Liver (tissue), 9 donors: Measurements from ENCODE around the gene SLC6A3. TPM values are rescaled to one million over a fixed set of nuclear protein-coding genes. Genes with fewer than 3 reads are reported as not detected.

Experiments used
- DNase-seq: peaks from one replicate; pipeline ENCODE4 v3.0.0-alpha.2; 2017; ENCODE audit warnings: low spot score
- H3K27ac ChIP-seq, 2 donors: one replicate each; pipeline ENCODE4 v1.7.0; 2013; ENCODE audit warnings: inconsistent platforms in 2 of 2, low read length in 2 of 2, control low read depth in 1 of 2, low read depth in 1 of 2, mild to moderate bottlenecking in 1 of 2
- H3K27me3 ChIP-seq, 4 donors: one replicate each; pipeline versions ENCODE4 v1.6.1 to v1.7.0; 2013; ENCODE audit warnings: low read length in 3 of 4, inconsistent platforms in 1 of 4, mild to moderate bottlenecking in 1 of 4, moderate library complexity in 1 of 4; ENCODE audit not compliant: control insufficient read depth in 4 of 4, insufficient read depth in 4 of 4
- H3K36me3 ChIP-seq, 4 donors: one replicate each; pipeline versions ENCODE4 v1.6.1 to v1.7.0; 2013; ENCODE audit warnings: low read length in 3 of 4, mild to moderate bottlenecking in 3 of 4, low read depth in 1 of 4, moderate library complexity in 1 of 4; ENCODE audit not compliant: control insufficient read depth in 4 of 4, insufficient read depth in 3 of 4
- H3K4me1 ChIP-seq, 4 donors: one replicate each; pipeline versions ENCODE4 v1.6.1 to v1.7.0; 2013; ENCODE audit warnings: low read length in 3 of 4, mild to moderate bottlenecking in 3 of 4, moderate library complexity in 1 of 4; ENCODE audit not compliant: control insufficient read depth in 4 of 4, insufficient read depth in 4 of 4
- H3K4me3 ChIP-seq, 3 donors: one replicate each; pipeline versions ENCODE4 v1.6.1 to v1.7.0; 2013; ENCODE audit warnings: low read length in 3 of 3, control low read depth in 1 of 3, low read depth in 1 of 3, mild to moderate bottlenecking in 1 of 3
- H3K9ac ChIP-seq, 2 donors: one replicate each; pipeline ENCODE4 v1.7.0; 2013; ENCODE audit warnings: low read length in 2 of 2, mild to moderate bottlenecking in 2 of 2, moderate library complexity in 2 of 2, control low read depth in 1 of 2, low read depth in 1 of 2
- H3K9me3 ChIP-seq, 4 donors: one replicate each; pipeline versions ENCODE4 v1.6.1 to v1.7.0; 2013; ENCODE audit warnings: low read length in 3 of 4; ENCODE audit not compliant: control insufficient read depth in 4 of 4
- ATF3 ChIP-seq: IDR thresholded peaks from 2 replicates; pipeline ENCODE4 v1.6.1; 2016; ENCODE audit warnings: antibody characterized with exemption
- CTCF ChIP-seq: fragments of 150-350 bp; IDR thresholded peaks from 2 replicates; pipeline ENCODE4 v1.5.1; 2017; ENCODE audit warnings: improper control_type of control experiment, low read depth, low read length; ENCODE audit not compliant: missing input control
- EGR1 ChIP-seq, 2 donors: IDR thresholded peaks; 2 replicates each; pipeline ENCODE4 v1.6.1; 2016 to 2018; ENCODE audit warnings: antibody characterized with exemption in 2 of 2, low read depth in 2 of 2
- FOXA1 ChIP-seq: IDR thresholded peaks from 2 replicates; pipeline ENCODE4 v1.6.1; 2016; ENCODE audit warnings: antibody characterized with exemption
- FOXA2 ChIP-seq: IDR thresholded peaks from 2 replicates; pipeline ENCODE4 v1.6.1; 2016; ENCODE audit warnings: antibody characterized with exemption
- GABPA ChIP-seq, 2 donors: IDR thresholded peaks in 1 of 2; conservative IDR thresholded peaks in 1 of 2; 2 replicates each; pipeline ENCODE4 v1.6.1; 2016; ENCODE audit warnings: antibody characterized with exemption in 2 of 2, mild to moderate bottlenecking in 1 of 2, moderate library complexity in 1 of 2
- HNF4A ChIP-seq, 2 donors: conservative IDR thresholded peaks; 2 replicates each; pipeline ENCODE4 v1.6.1; 2016; ENCODE audit warnings: antibody characterized with exemption in 2 of 2, mild to moderate bottlenecking in 2 of 2
- HNF4G ChIP-seq: IDR thresholded peaks from 2 replicates; pipeline ENCODE4 v1.6.1; 2016; ENCODE audit warnings: antibody characterized with exemption
- JUND ChIP-seq, 2 donors: IDR thresholded peaks; 2 replicates each; pipeline ENCODE4 v1.6.1; 2016; ENCODE audit warnings: antibody characterized with exemption in 2 of 2
- MAX ChIP-seq: IDR thresholded peaks from 2 replicates; pipeline ENCODE4 v1.6.1; 2016; ENCODE audit warnings: antibody characterized with exemption
- NR2F2 ChIP-seq: IDR thresholded peaks from 2 replicates; pipeline ENCODE4 v1.6.1; 2016; ENCODE audit warnings: antibody characterized with exemption
- RAD21 ChIP-seq, 2 donors: IDR thresholded peaks; 2 replicates each; pipeline ENCODE4 v1.6.1; 2016; ENCODE audit warnings: antibody characterized with exemption in 2 of 2, mild to moderate bottlenecking in 2 of 2
- REST ChIP-seq: IDR thresholded peaks from 2 replicates; pipeline ENCODE4 v1.6.1; 2016; ENCODE audit warnings: antibody characterized with exemption, mild to moderate bottlenecking
- RXRA ChIP-seq, 2 donors: IDR thresholded peaks; 2 replicates each; pipeline ENCODE4 v1.6.1; 2017 to 2018; ENCODE audit warnings: antibody characterized with exemption in 2 of 2, mild to moderate bottlenecking in 1 of 2
- SP1 ChIP-seq: IDR thresholded peaks from 2 replicates; pipeline ENCODE4 v1.6.1; 2018; ENCODE audit warnings: antibody characterized with exemption, mild to moderate bottlenecking
- TAF1 ChIP-seq: conservative IDR thresholded peaks from 2 replicates; pipeline ENCODE4 v1.6.1; 2016; ENCODE audit warnings: antibody characterized with exemption, mild to moderate bottlenecking
- YY1 ChIP-seq: IDR thresholded peaks from 2 replicates; pipeline ENCODE4 v1.6.1; 2016; ENCODE audit warnings: antibody characterized with exemption, mild to moderate bottlenecking
- ZBTB33 ChIP-seq: IDR thresholded peaks from 2 replicates; pipeline ENCODE4 v1.6.1; 2016; ENCODE audit warnings: antibody characterized with exemption
- WGBS: extraction: QIAGEN DNeasy Blood & Tissue Kit; methylation state at CpG from one replicate; pipeline ENCODE4 v1.1.7; 2013; 5-methylcytosine and 5-hydroxymethylcytosine counted together
- polyA plus RNA-seq, 2 donors: library from polyadenylated mRNA; stranded (reverse) in 1 of 2; unstranded in 1 of 2; fragments of 200-250 nt in 1 of 2; fragments of >200 nt in 1 of 2; fragmentation: Nextera tagmentation in 1 of 2; extraction: Ambion mirVana in 1 of 2; gene quantifications; one replicate each; pipeline versions ENCODE4 v1.2.1 to v1.2.3, GENCODE V29; 2013 to 2015
- total RNA-seq, 2 donors: library from RNA; depleted of rRNA; stranded (reverse); fragments of >200 nt; gene quantifications; one replicate each; pipeline ENCODE4 v1.2.3, GENCODE V29; 2014
- donor health status: healthy.
- donor health status: healthy.
- donor health status: healthy.
- donor health status: healthy.
- donor health status: healthy.

SLC6A3 gene
- total and polyA plus RNA-seq, 4 donors = not detected

- Histone ChIP-seq H3K9ac (no peak overlapping the region), H3K4me1 (no peaks in the 10 kb centered on the region), H3K36me3 (no peaks in the 10 kb centered on the region), H3K9me3 (no peaks in the 10 kb centered on the region), H3K27me3 (no peaks in the 10 kb centered on the region), H3K4me3 (no peak overlapping the region), H3K27ac (no peak overlapping the region)
- TF ChIP-seq JUND (IDR thresholded peaks at IDR 0.05) = no peak
- TF ChIP-seq RXRA (IDR thresholded peaks at IDR 0.05) = no peak
- no peak for TF ChIP-seq FOXA1
- no peak for TF ChIP-seq GABPA (IDR thresholded peaks at IDR 0.05 in 1 of 2, conservative IDR thresholded peaks at IDR 0.05 in 1 of 2)
- TF ChIP-seq EGR1 (IDR thresholded peaks at IDR 0.05; ENCODE audit: low read depth in 2 of 2) = no peak
- TF ChIP-seq HNF4G = no peak
- TF ChIP-seq RAD21 (IDR thresholded peaks at IDR 0.05) = no peak
- no peak for TF ChIP-seq CTCF
- TF ChIP-seq YY1 = no peak
- no peak for TF ChIP-seq HNF4A (conservative IDR thresholded peaks at IDR 0.05)
- WGBS = 75% methylated on average over 13 of the region's 13 CpGs
- DNase-seq = no peak
Observed at GRCh38 chr5:1415059-1415425, 30.2 kb downstream of the SLC6A3 start.

GRCh38 chr5:1414311-1415058 is 30.8 kb downstream of the SLC6A3 start:
- TF ChIP-seq HNF4A (conservative IDR thresholded peaks at IDR 0.05) (no peak), RXRA (IDR thresholded peaks at IDR 0.05) (no peak), RAD21 (IDR thresholded peaks at IDR 0.05) (no peak), HNF4G (no peak), ATF3 (no peak), EGR1 (IDR thresholded peaks at IDR 0.05; ENCODE audit: low read depth in 2 of 2) (no peak), REST (no peak), YY1 (no peak), GABPA (IDR thresholded peaks at IDR 0.05 in 1 of 2, conservative IDR thresholded peaks at IDR 0.05 in 1 of 2) (no peak), FOXA2 (no peak), NR2F2 (no peak), CTCF (no peak), FOXA1 (no peak), TAF1 (no peak), JUND (IDR thresholded peaks at IDR 0.05) (no peak), MAX (no peak), SP1 (no peak), ZBTB33 (no peak)
- Histone ChIP-seq H3K4me3 (no peak overlapping the region), H3K27me3 (peaks cover 0 to 4% (median 0%) of the 10 kb centered on the region in 4 donors), H3K9ac (no peak overlapping the region), H3K27ac (no peak overlapping the region), H3K4me1 (no peaks in the 10 kb centered on the region), H3K9me3 (no peaks in the 10 kb centered on the region), H3K36me3 (no peaks in the 10 kb centered on the region)
- WGBS = 67% methylated on average over 27 of the region's 27 CpGs
- peak; percentile 44 for DNase-seq
